ENCODE data around the gene SPATA33.
"Not testable (repeated sequence)": the region's sequence is repeated elsewhere in the genome, so short reads cannot be mapped to it uniquely, and the experiment has no call there.

SPATA33 gene

DNA sequence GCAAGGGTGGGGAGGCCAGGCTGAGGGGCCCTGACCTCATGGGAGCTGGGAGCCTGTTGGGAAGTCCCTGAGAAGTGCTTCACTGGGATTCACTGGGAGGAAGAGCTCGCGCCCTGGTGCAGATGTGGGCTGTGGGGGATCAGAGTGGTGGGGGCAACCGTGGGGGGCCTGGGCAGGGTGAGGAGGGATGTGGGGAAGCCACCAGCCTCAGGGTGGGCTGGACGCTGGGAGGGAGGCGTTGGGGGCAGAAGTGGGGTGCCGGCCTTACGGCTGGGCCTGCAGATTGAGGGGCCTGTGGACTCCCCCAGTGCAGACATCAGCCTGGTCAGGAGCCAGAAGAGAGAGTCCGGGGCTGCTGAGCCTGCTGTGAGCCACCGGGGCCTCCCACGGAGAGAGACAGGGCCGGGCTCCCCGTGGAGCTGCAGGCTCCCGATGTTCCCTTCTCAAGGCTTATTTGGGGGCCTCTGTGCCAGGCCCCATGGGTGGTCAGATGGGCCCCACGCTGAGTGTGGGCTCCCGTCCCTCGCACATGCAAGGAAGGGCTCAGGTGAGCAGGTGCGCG is 36.4 kb upstream of the SPATA33 start:
- no peak overlapping the region for H3K27ac ChIP-seq
- TF ChIP-seq, protein P1, sequence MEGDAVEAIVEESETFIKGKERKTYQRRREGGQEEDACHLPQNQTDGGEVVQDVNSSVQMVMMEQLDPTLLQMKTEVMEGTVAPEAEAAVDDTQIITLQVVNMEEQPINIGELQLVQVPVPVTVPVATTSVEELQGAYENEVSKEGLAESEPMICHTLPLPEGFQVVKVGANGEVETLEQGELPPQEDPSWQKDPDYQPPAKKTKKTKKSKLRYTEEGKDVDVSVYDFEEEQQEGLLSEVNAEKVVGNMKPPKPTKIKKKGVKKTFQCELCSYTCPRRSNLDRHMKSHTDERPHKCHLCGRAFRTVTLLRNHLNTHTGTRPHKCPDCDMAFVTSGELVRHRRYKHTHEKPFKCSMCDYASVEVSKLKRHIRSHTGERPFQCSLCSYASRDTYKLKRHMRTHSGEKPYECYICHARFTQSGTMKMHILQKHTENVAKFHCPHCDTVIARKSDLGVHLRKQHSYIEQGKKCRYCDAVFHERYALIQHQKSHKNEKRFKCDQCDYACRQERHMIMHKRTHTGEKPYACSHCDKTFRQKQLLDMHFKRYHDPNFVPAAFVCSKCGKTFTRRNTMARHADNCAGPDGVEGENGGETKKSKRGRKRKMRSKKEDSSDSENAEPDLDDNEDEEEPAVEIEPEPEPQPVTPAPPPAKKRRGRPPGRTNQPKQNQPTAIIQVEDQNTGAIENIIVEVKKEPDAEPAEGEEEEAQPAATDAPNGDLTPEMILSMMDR (IDR thresholded peaks at IDR 0.05): no peak
- no peak for TF ChIP-seq ZFX (IDR thresholded peaks at IDR 0.05; ENCODE audit: borderline replicate concordance)

DNA sequence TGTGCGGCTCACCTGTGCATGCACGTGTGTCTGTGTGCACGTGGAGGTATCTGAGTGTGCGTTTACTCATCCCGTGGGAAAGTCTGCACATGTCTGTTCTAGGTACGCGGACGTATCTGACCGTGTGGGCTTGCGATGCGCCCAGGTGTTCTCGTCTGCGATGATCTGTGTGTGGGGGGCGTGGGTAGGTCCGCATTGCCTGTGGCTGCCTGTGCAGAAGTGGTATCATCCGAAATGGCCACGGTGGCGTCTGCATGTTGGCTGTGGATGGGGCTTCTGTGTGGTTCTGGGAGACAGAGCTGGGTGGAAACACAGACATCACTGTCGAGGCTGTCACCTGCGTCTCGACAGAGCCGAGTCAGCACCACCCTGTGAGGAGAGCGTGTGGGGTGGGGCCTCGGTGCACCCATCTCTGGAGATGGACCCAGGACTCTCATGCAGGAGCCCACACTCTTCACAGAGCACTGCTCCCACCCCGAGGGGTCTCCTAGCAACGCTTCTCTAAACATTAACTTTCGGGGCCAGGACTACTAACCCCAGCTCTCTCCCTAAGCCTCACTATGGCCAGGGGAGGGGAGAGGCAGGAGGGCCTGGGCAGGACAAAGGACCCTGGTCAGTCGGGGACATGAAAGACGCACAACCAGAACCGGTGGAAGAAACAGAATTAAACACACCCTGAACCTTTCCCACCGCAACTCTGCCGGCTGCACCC is 35.8 kb upstream of the SPATA33 start:
- H3K27ac ChIP-seq: no peak overlapping the region
- no peak for TF ChIP-seq ZFX (IDR thresholded peaks at IDR 0.05; ENCODE audit: borderline replicate concordance)
- TF ChIP-seq, protein P1 (IDR thresholded peaks at IDR 0.05): no peak

DNA sequence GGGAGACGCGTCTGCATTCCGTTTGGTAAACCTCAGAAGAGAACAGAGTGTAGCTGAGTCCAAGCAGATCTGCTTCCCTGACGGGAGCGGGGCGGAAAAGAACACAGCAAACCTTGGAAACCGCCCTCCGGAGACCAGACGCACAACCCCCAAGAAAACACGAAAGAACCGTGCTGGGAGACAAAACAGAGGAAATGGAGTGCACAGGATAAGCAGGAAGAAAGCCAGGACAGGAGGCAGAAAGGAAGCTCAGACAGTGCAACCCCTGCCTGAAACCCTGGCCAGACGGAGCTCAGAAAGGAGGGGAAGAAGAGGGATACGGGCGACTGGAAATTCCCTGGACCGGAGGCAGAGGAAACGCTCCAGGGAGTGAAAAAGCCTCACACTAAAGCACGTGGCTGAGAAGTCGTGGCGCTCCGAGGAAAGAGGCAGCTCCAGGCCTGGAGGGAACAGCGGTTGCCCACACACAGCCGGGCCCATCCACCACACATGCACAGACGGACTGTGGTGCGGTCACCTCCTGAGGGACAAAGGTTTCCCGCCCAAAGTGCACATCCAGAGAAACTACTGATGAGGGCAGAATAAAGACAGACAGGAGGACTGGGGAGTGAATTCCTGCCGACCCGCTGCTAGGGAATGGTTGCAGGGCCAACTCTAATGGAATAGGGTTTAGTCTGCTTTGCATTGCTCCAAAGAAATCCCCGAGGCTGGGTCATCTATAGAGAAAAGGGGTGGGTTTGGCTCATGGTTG is 34.0 kb upstream of the SPATA33 start:
- no peak overlapping the region for H3K27ac ChIP-seq
- no peak for TF ChIP-seq ZFX (IDR thresholded peaks at IDR 0.05; ENCODE audit: borderline replicate concordance)
- TF ChIP-seq, protein P1 (IDR thresholded peaks at IDR 0.05): no peak

DNA sequence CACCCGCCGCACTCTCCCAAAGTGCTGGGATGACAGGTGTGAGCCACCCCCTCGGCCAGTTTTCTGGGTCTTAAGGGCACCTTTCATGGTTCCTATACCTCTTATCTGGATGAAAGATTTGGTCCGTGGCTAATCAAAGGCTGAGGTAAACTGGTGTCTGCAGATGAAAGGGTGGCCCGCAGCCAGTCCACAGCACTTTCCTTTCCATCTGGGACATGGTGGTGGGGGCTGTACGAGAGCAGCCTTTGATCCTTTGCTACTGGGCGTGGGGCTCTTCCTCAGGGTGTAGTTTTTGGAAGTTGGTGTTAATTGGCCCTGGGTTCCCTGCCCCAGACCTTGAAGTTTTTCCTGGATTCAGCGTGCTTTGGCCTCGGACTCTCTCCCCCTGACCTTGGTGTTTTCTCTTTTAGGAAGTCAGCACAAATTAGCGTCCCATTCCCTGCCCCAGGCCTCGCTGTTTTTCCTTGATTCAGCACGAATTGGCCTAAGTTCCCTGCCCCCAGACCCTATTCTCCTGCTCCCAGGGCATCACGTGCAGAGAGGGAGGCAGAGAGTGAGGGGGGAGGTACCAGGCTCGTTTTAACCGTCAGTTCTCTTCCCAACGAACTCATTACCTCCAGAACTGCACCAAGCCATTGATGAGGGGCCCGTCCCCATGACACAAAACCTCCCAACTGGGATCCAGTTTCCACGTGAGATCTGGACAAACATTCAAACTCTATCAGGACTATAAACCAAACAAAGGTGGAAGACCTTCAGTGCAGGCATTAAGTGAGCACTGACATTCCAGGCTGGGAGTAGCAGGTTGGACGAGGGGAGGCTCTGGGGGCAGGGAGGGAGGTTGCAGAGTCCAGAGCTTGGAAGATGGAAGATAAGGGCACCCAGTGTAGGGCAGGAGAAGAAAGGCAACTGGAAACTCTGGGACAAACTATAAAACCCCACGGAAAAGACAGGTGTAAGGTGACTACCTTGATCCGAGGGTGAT is 32.6 kb upstream of the SPATA33 start:
- no peak overlapping the region for H3K27ac ChIP-seq

DNA sequence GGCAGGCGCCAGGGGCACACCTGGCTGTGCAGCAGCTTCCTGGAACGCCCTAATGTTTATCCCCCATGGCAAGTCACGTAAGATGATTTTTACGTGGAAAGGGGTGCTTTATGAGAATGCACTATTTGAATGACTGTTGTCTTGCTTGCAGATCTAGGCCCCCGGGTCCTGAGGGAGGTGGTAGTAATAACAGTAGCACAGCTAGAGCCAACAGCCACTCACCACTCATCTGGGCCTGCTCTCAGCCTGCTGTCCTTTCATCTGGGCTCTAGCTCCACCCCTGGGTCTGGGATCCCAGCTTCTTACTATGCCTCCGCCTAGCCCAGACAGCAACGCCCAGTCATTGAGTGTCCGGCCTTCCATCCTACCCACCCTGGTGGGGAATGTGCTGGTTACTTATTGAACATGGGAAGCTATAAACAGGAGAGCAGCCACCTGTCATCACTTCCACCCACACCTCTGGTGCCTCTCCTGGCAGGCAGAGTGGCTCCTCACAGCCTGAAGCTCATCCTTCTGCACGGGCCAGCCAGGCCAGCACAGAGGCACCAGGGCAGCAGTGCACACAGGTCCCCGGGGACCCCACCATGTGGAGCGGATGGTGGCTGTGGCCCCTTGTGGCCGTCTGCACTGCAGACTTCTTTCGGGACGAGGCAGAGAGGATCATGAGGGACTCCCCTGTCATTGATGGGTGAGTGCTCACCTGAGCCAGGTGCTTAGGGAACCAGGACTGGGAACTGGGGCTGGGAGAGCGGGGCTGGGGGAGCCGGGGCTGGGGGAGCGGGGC is 27.6 kb upstream of the SPATA33 start:
- TF ChIP-seq, protein P1 (IDR thresholded peaks at IDR 0.05): no peak
- TF ChIP-seq ZFX (IDR thresholded peaks at IDR 0.05; ENCODE audit: borderline replicate concordance): no peak
- H3K27ac ChIP-seq: no peak overlapping the region

More for the DNA sequence above, 32.6 kb upstream of the SPATA33 start:
- no peak for TF ChIP-seq ZFX (IDR thresholded peaks at IDR 0.05; ENCODE audit: borderline replicate concordance)
- TF ChIP-seq, protein P1 (IDR thresholded peaks at IDR 0.05): no peak

DNA sequence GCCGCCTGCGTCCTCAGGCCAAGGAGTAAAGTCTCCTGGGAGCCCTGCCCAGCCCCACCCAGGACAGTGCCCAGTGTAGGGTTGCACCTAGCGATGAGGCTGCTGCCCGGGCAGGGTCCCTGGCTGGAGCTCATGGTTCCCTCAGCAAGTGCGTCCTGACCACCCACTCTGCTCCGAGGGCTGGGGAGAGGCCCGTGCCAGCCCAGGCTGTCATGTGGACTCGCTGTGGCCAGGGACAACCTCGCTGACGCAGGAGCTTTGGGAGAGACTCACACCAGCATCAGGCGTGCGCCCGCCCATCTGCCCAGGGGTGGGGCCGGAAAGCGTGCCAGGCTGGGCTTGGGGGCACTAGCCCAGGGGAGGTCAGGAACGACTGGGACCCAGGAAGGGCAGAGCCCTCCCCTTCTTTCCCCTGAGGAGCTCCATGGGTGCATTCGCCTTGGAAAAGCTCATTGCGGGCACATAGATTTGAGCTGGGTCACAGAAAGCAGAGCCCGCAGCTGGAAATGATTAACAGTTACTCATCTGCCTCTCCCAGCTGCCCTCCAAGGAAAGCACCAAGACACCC is 24.5 kb upstream of the SPATA33 start:
- TF ChIP-seq ZFX (IDR thresholded peaks at IDR 0.05; ENCODE audit: borderline replicate concordance): no peak
- TF ChIP-seq, protein P1 (IDR thresholded peaks at IDR 0.05): no peak
- no peak overlapping the region for H3K27ac ChIP-seq

DNA sequence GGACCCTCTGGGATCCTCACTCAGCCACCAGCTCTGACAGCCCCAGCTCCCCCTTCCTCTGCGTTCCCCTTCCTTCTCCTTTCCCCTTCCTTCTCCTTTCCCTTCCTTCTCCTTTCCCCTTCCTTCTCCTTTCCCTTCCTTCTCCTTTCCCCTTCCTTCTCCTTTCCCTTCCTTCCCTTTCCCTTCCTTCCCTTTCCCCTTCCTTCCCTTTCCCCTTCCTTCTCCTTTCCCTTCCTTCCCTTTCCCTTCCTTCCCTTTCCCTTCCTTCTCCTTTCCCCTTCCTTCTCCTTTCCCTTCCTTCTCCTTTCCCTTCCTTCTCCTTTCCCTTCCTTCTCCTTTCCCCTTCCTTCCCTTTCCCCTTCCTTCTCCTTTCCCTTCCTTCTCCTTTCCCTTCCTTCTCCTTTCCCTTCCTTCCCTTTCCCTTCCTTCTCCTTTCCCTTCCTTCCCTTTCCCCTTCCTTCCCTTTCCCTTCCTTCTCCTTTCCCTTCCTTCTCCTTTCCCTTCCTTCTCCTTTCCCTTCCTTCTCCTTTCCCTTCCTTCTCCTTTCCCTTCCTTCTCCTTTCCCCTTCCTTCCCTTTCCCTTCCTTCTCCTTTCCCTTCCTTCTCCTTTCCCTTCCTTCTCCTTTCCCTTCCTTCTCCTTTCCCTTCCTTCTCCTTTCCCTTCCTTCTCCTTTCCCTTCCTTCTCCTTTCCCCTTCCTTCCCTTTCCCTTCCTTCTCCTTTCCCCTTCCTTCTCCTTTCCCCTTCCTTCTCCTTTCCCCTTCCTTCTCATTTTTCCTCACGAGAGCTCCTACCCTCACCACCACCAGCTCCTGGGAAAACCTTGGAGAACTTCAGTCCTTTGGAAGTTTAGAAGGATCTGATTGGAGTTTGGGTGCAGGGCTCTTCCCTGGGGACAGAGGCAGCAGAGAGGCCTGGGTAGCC is 22.9 kb upstream of the SPATA33 start:
- H3K27ac ChIP-seq: not testable (repeated sequence)

Measured in 22Rv1 (cell line).